DMS153 treated with DMSO at 0.1 percent for 48 hours (cell line): Measurements from ENCODE around the gene GNAO1.

ENCODE experiments used
- DNase-seq: peaks from one replicate; lab custom pipeline; 2025; ENCODE audit not compliant: unreplicated experiment; lab: John Stamatoyannopoulos, UW

GNAO1 gene

GRCh38 chr16:56197192-56197992 lies 6.1 kb downstream of the GNAO1 start:
- DNase-seq, result no peak

GRCh38 chr16:56198006-56198754 lies 6.9 kb downstream of the GNAO1 start:
- DNase-seq, result no peak

- no peak for DNase-seq
Observed at GRCh38 chr16:56198755-56199114, 7.4 kb downstream of the GNAO1 start.

- no peak for DNase-seq
Observed at GRCh38 chr16:56199164-56199563, 7.9 kb downstream of the GNAO1 start.

GRCh38 chr16:56201030-56201429 lies 9.7 kb downstream of the GNAO1 start:
- no peak for DNase-seq

GRCh38 chr16:56202036-56202435 lies 10.7 kb downstream of the GNAO1 start:
- DNase-seq, result no peak

- no peak for DNase-seq
Observed at GRCh38 chr16:56203052-56203451, 11.8 kb downstream of the GNAO1 start.

- no peak for DNase-seq
Observed at GRCh38 chr16:56204816-56205215, 13.5 kb downstream of the GNAO1 start.

- no peak for DNase-seq
Observed at GRCh38 chr16:56206951-56207350, 15.7 kb downstream of the GNAO1 start.

- DNase-seq, result no peak
Observed at GRCh38 chr16:56207421-56207820, 16.1 kb downstream of the GNAO1 start.

GRCh38 chr16:56211435-56211981 lies 20.2 kb downstream of the GNAO1 start:
- no peak for DNase-seq

GRCh38 chr16:56212144-56212543 lies 20.9 kb downstream of the GNAO1 start:
- no peak for DNase-seq

GRCh38 chr16:56221995-56222394 lies 30.7 kb downstream of the GNAO1 start:
- no peak for DNase-seq

GRCh38 chr16:56222474-56222997 lies 31.2 kb downstream of the GNAO1 start:
- DNase-seq, result no peak

GRCh38 chr16:56225017-56225742 lies 33.9 kb downstream of the GNAO1 start:
- no peak for DNase-seq

GRCh38 chr16:56226187-56226586 lies 34.9 kb downstream of the GNAO1 start:
- no peak for DNase-seq

GRCh38 chr16:56226845-56227525 lies 35.7 kb downstream of the GNAO1 start:
- no peak for DNase-seq

GRCh38 chr16:56227936-56228335 lies 36.6 kb downstream of the GNAO1 start:
- DNase-seq, result no peak

- no peak for DNase-seq
Observed at GRCh38 chr16:56228476-56228875, 37.2 kb downstream of the GNAO1 start.

- no peak for DNase-seq
Observed at GRCh38 chr16:56233795-56234566, 42.7 kb downstream of the GNAO1 start.
